Activated B cell treated with CpG ODN at 0.5 μM for 24 hours (primary cell): ENCODE measurements around the gene UNC119B. TPM values are rescaled to one million over a fixed set of nuclear protein-coding genes. Genes with fewer than 3 reads are reported as not detected.

Source experiments
- ATAC-seq: fragments of 200-7000 bp; cut with Tn5 transposase; one replicate; pipeline ENCODE4 v1.10.0; 2021; ENCODE audit warnings: low read depth, mild to moderate bottlenecking, moderate library complexity
- CTCF ChIA-PET: fragments of 350-600 bp; sonication (Branson Sonifier 250); formaldehyde crosslinking; loops from one replicate; lab custom pipeline; 2021; ENCODE audit warnings: antibody characterized with exemption; lab: Charles Lee
- POLR2A ChIA-PET: fragments of 350-600 bp; sonication (Branson Sonifier 250); formaldehyde crosslinking; loops from one replicate; lab custom pipeline; 2021; ENCODE audit warnings: antibody characterized with exemption; lab: Charles Lee
- DNase-seq: peaks from one replicate; pipeline ENCODE4 v3.0.0; 2022
- H3K27ac Mint-ChIP-seq: one replicate; pipeline ENCODE4 v1.8.0; 2020; ENCODE audit warnings: mixed read lengths
- H3K27me3 Mint-ChIP-seq: one replicate; pipeline ENCODE4 v1.8.0; 2021; ENCODE audit warnings: mixed read lengths
- H3K36me3 Mint-ChIP-seq: one replicate; pipeline ENCODE4 v1.8.0; 2021; ENCODE audit warnings: low read depth, mixed read lengths
- H3K4me1 Mint-ChIP-seq: one replicate; pipeline ENCODE4 v1.8.0; 2021; ENCODE audit warnings: mixed read lengths
- H3K4me3 Mint-ChIP-seq: one replicate; pipeline ENCODE4 v1.8.0; 2020; ENCODE audit warnings: mild to moderate bottlenecking, mixed read lengths
- H3K9me3 Mint-ChIP-seq: one replicate; pipeline ENCODE4 v1.8.0; 2020; ENCODE audit warnings: mixed read lengths
- intact Hi-C: fragments of 100-400 bp; cut with micrococcal nuclease; formaldehyde crosslinking; loops from one replicate; pipeline ENCODE4 v1.15.1; 2024
- total RNA-seq: library from RNA; stranded (reverse); gene quantifications from 2 replicates; pipeline ENCODE4 v1.2.3, GENCODE V29; 2022
- TF ChIP-seq, protein P1 (sequence below): fragments of 200-600 bp; IDR thresholded peaks from one replicate; pipeline ENCODE4 v1.8.0; 2022; ENCODE audit warnings: antibody characterized with exemption, mild to moderate bottlenecking

The UNC119B gene
- total RNA-seq, 1 donor from 2014 or later: 18.5 TPM

DNA sequence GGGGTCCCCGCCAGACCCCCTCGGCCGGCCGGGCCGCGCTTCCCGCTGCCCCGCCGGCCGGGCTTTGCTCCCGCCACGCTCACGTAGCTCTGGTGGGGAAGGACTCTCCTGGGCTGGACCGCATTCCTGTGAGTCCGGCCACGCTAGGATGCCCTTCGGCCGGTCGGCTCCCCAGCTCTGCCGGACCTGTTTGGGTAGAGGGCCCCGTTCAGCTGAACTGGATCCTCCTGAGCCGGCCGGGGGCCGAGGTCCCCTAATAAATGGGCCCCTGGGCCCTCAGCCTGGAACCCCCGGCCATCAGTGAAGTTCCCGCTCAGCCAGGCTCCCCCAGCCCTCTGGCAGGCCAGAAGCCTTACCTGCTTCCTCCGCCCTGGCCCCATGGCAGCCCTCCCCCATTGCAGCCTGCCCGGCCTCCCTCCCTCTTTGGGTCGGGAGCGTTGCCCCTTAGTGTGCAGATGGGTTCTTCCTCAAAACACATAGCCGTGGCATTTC lies 593 bp downstream of the UNC119B start:
- ChIA-PET POLR2A (interaction anchor here (0.7 to 1.9 kb wide), 7 partner anchors 10 to 403 kb away, joined by 3 to 8 read pairs (median 5); partner anchors contain the start of gene MLEC), CTCF (interaction anchor here (0.8 to 2.8 kb wide), 6 partner anchors 15 to 261 kb away, joined by 3 to 15 read pairs (median 6); partner anchors contain the start of genes ACADS and MLEC)
- peak; percentile 33 for ATAC-seq
- H3K4me1 Mint-ChIP-seq: peaks cover 29% of the 10 kb centered on the region
- no peaks in the 10 kb centered on the region for H3K9me3 Mint-ChIP-seq
- intact Hi-C loops: loop anchor here (1.0 to 10.0 kb wide), 4 partner anchors 14 to 401 kb away; partner anchors contain the start of genes ACADS and COX6A1
- DNase-seq: peak; percentile 31
- H3K4me3 Mint-ChIP-seq: peak overlapping the region; percentile 89
- no peaks in the 10 kb centered on the region for H3K27me3 Mint-ChIP-seq
- peak overlapping the region; percentile 82 for H3K27ac Mint-ChIP-seq
- TF ChIP-seq, protein P1, sequence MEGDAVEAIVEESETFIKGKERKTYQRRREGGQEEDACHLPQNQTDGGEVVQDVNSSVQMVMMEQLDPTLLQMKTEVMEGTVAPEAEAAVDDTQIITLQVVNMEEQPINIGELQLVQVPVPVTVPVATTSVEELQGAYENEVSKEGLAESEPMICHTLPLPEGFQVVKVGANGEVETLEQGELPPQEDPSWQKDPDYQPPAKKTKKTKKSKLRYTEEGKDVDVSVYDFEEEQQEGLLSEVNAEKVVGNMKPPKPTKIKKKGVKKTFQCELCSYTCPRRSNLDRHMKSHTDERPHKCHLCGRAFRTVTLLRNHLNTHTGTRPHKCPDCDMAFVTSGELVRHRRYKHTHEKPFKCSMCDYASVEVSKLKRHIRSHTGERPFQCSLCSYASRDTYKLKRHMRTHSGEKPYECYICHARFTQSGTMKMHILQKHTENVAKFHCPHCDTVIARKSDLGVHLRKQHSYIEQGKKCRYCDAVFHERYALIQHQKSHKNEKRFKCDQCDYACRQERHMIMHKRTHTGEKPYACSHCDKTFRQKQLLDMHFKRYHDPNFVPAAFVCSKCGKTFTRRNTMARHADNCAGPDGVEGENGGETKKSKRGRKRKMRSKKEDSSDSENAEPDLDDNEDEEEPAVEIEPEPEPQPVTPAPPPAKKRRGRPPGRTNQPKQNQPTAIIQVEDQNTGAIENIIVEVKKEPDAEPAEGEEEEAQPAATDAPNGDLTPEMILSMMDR: no peak
- H3K36me3 Mint-ChIP-seq: peaks cover 21% of the 10 kb centered on the region

DNA sequence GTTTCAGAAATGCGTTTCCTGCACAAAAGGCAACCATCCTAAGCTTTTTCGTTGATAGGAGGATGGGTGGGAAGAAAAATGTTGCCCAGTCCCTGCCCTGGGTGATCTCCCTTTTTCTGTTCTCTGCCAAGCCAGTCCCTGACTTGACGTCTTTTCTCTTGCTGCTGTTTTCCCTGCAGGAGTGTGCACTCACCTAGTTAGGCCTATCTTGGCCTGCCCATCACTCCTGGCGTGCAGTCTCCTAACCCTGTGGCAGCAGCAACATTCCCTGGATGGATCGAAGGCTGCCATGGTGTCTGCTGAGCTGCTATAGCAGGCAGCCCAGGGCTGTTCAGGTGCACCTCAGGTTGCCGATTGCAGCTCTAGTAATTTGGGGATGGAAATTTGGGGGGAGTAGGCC lies 1.2 kb downstream of the UNC119B start:
- POLR2A ChIA-PET: interaction anchor here (0.7 to 1.9 kb wide), 6 partner anchors 11 to 404 kb away, joined by 3 to 7 read pairs (median 4); partner anchors contain the start of gene MLEC
- peak overlapping the region; percentile 89 for H3K4me3 Mint-ChIP-seq

DNA sequence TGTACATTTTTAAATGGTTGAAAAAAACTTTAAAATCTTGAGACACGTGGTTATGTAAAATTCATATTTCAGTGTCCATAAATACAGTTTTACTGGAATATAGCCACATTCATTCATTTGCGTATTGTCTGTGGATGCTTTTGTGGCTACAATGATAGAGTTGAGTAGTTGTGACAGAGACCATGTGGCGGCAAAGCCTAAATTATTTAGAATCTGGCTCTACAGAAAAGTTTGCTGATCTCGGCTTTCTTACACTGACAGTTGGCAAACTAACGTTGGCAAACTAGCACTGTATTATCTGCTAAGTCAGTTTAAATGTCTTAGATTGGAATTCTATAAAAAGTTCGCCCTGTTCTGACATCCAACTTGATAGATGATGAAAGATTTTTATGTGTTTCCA lies 2.4 kb downstream of the UNC119B start:
- Mint-ChIP-seq H3K9me3 (no peaks in the 10 kb centered on the region), H3K27me3 (no peaks in the 10 kb centered on the region), H3K4me1 (peaks cover 29% of the 10 kb centered on the region), H3K27ac (no peak overlapping the region), H3K36me3 (peaks cover 35% of the 10 kb centered on the region), H3K4me3 (no peak overlapping the region)
- TF ChIP-seq, protein P1: no peak
- no peak for DNase-seq
- ChIA-PET CTCF (interaction anchor here (1.9 to 2.8 kb wide), 2 partner anchors 64 to 66 kb away, joined by 15 read pairs; no protein-coding TSS in a partner anchor), POLR2A (no interaction called here)
- intact Hi-C loops: loop anchor here (5.0 to 10.0 kb wide), 2 partner anchors 278 to 400 kb away; partner anchors contain the start of gene COX6A1
- ATAC-seq: no peak

More for the DNA sequence above, 1.2 kb downstream of the UNC119B start:
- intact Hi-C loops: loop anchor here (1.0 to 10.0 kb wide), 3 partner anchors 26 to 401 kb away; partner anchors contain the start of gene COX6A1
- CTCF ChIA-PET: interaction anchor here (1.0 to 2.8 kb wide), 5 partner anchors 14 to 260 kb away, joined by 3 to 15 read pairs (median 7); partner anchors contain the start of gene ACADS
- DNase-seq (no peak), ATAC-seq (no peak)
- peaks cover 24% of the 10 kb centered on the region for H3K36me3 Mint-ChIP-seq
- H3K4me1 Mint-ChIP-seq: peaks cover 29% of the 10 kb centered on the region
- peak overlapping the region; percentile 82 for H3K27ac Mint-ChIP-seq
- H3K9me3 Mint-ChIP-seq: no peaks in the 10 kb centered on the region
- TF ChIP-seq, protein P1: no peak
- H3K27me3 Mint-ChIP-seq: no peaks in the 10 kb centered on the region

DNA sequence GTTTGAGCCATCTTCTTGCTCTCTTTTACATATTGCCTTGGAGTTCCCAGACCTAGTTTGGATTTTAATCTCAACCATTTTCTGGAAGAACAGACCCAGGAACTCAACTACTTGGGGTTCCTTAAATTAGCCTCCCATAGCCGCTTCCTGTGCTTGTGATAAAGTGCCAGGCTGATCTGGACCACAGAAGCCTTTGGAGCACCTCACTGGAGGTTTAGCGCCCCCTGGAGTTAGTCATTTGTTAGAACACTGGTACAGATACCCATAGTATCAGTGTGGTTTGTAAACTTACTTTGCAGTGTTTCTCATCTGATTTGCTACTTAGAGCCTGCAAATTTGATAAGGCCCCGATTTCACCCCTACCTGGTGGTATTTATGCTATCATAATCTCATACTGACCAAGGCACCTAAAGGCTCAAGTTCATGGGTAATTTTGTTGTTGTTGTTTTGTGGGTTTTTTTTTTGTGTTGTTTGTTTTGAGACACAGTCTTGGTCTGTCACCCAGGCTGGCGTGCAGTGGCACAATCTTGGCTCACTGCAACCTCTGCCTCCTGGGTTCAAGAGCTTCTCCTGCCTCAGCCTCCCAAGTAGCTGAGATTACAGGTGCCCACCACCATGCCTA lies 3.7 kb downstream of the UNC119B start:
- DNase-seq: no peak
- peak; percentile 45 for ATAC-seq
- no peaks in the 10 kb centered on the region for H3K27me3 Mint-ChIP-seq
- H3K27ac Mint-ChIP-seq: peak overlapping the region; percentile 16
- peaks cover 48% of the 10 kb centered on the region for H3K36me3 Mint-ChIP-seq
- no peaks in the 10 kb centered on the region for H3K9me3 Mint-ChIP-seq
- intact Hi-C loops: loop anchor here (1.0 to 10.0 kb wide), 6 partner anchors 27 to 398 kb away; partner anchors contain the start of genes COX6A1 and MLEC
- H3K4me1 Mint-ChIP-seq: peaks cover 29% of the 10 kb centered on the region
- ChIA-PET CTCF (interaction anchor here (0.7 to 3.9 kb wide), 5 partner anchors 66 to 258 kb away, joined by 4 to 35 read pairs (median 6); partner anchors contain the start of gene POP5), POLR2A (interaction anchor here (1.3 kb wide), 1 partner anchor 67 kb away, joined by 4 read pairs; no protein-coding TSS in a partner anchor)
- H3K4me3 Mint-ChIP-seq: peak overlapping the region; percentile 42
- TF ChIP-seq, protein P1: peak; percentile 59

DNA sequence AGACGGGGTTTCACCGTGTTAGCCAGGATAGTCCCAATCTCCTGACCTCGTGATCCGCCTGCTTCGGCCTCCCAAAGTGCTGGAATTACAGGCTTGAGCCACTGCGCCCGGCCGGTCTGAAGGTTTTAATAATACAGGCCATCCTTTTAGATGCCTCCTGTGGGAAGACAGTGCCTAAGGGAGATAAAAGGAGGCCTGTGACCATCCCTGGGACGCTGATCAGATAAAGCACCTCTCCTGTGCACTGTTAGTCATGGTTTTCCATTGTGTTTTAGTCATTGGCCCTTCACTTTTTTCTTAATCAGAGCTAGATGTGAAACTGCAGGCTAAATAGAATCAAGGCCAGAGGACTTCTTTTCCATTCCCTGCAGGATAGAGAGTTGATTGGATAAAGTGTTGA lies 7.8 kb downstream of the UNC119B start:
- H3K27me3 Mint-ChIP-seq: no peaks in the 10 kb centered on the region
- no peaks in the 10 kb centered on the region for H3K9me3 Mint-ChIP-seq
- no peak overlapping the region for H3K4me3 Mint-ChIP-seq
- no peak for ATAC-seq
- peaks cover 24% of the 10 kb centered on the region for H3K4me1 Mint-ChIP-seq
- POLR2A ChIA-PET: no interaction called here
- no peak overlapping the region for H3K27ac Mint-ChIP-seq
- TF ChIP-seq, protein P1: no peak
- CTCF ChIA-PET: no interaction called here
- DNase-seq: no peak
- intact Hi-C loops: loop anchor here (10.0 kb wide), 1 partner anchor 283 kb away; the partner anchor contains the start of gene COX6A1
- H3K36me3 Mint-ChIP-seq: peaks cover 79% of the 10 kb centered on the region
